Activated T-cell treated with anti-CD3 and anti-CD28 coated beads for 4 hours (primary cell): ENCODE measurements around the gene NMRAL1.
A peak's percentile ranks its signal among the peaks of the same experiment; 100 is the strongest.

Source experiments
- DNase-seq: peaks from one replicate; pipeline ENCODE4 v3.0.0-alpha.2; 2020

NMRAL1 gene

DNA sequence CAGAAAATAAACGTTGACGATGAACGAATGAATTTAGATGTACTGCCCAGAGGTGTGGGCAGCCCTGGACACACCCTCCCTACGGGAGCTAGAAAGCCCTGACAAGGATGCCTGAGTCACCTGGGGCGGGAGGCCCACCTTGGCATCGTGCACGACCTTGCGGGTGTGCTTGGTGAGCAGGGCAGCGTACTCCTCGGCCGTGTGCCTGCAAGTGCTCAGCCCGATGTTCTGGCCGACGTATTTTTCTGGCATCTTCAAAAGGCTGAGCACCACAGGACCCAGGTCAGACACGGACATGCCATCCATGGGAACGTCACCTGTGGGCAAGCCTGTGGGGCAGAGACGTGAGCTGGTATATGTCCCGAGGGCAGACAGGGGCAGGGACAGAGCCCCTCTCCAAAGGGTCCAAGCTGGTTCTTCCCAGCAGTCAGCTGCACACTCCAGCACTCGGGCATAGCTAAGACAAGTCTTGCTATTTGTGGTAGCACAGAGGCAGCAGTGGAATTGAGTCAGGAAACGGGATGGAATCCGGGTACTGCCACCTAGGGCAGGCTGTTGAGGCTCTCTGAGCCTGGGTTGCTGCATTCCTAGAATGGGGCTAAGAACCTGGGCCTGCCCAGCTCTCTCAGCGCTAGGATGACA, 10.8 kb downstream of the NMRAL1 start:
- DNase-seq = no peak

DNA sequence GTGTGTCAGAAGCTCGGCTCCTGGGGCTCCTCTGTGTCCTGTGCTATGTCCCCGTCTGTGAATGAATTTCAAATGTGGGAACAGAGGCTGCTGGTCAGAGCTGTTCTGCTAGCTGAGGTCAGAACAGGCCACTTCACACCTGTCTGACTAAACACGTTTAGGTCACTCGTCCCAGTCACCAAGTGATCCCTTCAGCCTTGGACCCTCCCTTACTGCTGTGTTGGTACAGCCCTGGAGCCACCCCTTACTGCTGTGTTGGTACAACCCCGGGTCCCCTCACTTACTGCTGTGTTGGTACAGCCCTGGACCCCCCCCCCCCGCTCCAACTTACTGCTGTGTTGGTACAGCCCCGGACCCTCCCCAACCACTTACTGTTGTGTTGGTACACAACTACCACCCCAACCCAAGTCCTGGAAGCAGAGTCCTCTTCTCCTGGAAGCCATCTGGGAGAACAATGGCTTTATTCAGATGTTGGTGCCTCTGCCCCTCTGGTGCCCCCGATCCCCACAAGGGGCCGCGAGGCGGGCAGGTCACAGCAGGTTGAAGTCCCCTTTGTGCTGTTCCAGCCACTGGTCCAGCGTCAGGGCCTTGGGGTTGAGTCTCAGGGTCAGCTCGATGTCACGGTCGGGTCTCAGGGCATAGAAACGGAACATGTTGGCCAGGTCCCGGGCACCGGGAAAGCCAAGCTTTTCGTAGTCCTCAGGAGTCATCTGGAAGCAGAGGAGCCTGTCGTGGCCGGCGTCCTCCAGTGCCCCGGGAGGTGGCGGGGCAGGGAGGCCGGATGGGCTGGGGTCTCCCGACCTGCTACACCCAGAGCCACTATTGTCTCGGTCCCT, 13.0 kb downstream of the NMRAL1 start:
- no peak for DNase-seq

DNA sequence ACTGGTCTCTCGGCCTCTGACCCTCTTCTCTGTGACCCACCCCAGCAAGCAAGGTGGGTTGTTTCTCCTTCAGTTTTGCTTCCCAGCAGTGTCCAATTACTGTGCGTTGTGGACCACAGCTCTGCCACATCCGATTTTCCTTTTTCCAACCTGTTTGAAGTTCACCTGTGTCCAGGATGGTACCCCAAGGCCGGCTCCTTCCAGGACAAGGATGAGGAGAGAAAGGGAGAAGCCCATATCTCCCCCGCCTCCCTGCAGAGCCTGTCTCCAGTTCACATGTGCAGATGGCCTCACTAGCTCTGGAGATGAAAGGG, 13.5 kb downstream of the NMRAL1 start:
- no peak for DNase-seq

DNA sequence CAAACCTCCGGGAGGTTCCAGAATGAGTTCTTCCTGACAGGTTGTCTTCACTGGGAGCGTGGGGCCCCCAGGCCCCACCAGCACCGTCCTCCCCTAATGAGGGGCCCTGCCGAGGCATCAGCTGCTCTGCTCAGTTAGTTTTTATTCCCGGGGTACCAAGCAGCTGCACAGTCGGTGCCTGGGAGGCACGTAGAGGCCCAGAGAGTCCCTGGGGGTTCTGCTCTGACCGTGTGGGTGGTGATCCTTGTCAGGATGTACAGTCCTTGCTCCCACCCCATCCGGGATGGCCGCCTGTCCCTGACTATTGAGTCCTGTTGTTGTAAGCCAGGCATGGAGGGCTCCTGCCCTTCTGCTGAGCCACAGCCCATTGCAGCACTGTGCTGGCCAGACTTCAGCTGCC, 18.5 kb downstream of the NMRAL1 start:
- no peak for DNase-seq

DNA sequence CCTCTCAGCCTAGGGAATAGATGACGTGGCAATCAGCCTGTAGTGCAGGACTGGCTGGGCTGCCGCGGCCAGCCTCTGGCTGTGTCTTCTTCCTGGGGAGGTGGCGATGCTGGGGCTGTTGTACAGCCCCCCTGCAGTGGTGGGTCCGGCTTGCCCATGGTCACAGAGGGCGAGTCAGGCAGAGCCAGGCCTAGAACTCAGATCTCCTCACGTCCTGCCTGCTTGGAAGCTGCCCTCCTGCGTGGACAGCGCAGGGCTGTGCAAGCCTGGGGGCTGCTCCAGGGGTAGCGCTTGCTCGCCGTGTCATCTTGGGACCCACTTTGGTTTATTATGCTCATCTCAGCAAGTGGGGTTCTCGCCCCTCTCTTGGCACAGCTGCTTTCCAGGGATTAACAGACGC, 19.3 kb downstream of the NMRAL1 start:
- DNase-seq = no peak

DNA sequence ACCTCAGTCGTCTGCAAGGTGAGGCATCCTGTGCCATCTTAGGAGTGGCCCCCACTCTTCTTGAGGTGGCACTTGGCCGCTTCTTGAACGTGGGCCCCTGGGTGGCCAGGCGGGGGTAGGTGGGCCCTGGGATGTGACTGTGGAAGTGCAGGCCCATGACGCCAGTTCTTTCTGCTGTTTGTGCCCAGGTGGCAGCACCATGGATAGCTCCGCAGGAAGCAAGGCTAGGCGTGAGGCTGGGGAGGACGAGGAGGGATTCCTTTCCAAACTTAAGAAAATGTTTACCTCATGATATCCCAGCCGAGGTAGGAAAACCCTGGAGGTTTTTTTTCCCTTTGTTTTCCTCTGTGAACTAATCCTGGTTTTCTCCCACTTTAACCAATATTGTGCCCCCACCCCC, 19.8 kb downstream of the NMRAL1 start:
- no peak for DNase-seq

DNA sequence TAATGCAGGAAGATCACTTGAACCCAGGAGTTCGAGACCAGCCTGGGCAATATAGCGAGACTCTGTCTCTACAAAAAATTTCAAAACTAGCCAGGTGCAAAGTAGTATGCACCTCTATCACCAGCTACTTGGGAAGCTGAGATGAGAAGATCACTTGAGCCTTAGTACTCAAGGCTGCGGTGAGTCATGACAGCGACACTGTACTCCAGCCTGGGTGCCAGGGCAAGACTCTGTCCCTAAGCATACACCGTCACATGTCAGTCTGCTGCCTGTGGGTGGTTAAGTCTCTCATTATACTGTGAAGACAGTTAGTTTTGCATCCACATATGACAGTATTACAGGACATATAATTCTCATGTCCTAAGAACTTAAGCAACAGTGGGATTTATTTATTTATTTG, 21.8 kb downstream of the NMRAL1 start:
- DNase-seq = no peak

DNA sequence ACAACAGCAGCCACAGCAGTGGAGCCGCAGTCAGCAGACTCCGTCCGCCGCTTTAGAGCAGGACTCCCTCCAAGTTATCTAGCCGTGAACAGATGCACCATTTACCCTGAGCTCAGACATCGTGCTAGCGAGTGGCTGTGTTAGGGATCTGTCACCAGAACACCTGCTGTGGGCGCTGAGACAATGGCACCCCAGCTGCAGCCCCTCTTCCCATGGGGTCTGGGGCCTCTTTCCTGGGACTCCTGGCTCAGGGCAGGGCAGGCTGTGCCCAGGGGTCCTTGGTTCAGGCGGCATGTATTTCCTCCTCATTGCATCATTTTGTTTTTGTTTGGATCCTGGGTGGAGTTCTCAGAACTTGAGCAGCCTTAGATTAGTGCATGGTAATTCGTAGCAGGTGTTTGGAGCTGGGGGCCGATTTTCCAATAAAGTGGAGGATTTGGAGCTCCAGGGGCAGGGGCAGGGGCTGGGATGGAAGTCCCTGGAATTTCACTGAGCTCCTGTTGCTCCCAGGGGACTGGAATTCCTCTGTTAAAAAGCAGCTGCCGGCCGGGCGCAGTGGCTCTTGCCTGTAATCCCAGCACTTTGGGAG, 23.4 kb downstream of the NMRAL1 start:
- no peak for DNase-seq

DNA sequence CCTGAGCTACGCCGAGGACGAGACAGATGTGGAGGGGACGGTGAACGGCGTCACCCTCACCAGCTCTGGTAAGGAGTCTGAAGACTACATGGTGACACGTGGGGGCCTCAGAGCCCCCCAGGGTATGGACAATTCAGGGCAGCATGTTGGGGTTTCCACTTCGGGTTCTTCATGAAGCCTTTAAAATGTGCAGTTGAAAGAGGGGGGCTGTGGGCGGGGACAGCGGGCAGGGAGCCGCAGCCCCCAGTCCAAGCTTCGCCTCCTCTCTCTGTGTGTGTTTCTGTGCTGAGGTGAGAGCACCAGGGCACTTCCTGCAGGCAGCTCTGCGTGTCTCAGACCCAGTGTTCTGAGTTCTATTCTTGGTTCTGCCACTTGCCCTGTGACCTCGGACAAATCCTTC, 24.0 kb downstream of the NMRAL1 start:
- DNase-seq = no peak

DNA sequence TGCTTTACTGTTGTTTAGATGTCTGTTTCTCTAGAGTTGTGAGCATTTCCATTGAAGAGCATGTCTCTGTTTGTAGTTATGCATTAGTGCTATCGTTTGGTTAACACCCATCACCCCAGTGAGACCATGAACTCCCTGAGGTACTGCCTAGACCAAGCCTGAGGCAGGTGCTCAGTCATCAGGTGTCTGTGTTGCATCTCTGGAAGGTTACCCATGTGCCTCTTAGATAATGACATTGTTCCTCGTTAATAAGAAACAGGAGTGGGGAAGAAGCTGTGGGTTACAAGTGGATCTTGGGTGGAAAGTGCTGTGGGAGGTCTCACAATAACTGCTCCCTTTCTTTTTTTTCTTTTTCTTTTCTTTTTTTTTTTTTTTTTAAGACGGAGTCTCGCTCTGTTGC, 30.4 kb downstream of the NMRAL1 start:
- DNase-seq = no peak

DNA sequence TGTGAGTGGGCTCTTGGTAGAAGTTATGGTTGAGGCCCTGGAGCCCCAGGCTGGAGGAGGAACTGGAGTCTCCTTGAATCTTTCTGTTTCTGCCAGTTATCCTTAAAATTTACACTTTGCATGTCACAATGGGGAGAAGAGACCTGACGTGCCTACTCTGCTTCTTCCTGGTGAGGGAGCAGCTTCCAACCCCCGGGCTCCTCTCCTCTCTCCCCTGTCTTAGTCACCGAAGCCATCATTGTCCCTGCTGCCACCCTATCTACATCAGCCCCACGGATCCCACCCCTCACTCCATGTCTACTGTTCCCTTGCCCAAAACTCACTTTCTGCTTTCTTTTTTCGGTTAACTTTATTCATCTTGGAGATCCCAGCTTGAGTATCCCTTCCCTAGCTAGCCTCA, 31.2 kb downstream of the NMRAL1 start:
- no peak for DNase-seq

DNA sequence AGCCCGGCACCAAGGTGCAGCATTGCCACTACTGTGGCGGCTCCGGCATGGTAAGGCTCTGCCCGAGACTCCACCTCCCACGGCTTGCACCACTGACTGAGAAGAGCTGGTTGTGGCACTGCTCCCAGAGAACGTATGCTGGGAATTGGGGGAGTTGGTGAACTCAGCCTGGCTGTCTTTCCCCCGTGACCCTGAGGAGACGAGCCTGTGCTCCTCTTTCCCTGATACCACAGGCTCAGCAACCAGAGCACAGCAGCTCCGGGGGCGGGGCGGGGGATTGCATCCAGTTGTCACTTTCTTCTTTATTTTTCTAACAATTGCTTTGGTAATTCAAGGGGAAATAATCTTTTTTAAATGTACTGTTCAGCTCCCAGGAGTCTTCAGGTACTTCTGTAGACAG, 32.1 kb downstream of the NMRAL1 start:
- DNase-seq = no peak

DNA sequence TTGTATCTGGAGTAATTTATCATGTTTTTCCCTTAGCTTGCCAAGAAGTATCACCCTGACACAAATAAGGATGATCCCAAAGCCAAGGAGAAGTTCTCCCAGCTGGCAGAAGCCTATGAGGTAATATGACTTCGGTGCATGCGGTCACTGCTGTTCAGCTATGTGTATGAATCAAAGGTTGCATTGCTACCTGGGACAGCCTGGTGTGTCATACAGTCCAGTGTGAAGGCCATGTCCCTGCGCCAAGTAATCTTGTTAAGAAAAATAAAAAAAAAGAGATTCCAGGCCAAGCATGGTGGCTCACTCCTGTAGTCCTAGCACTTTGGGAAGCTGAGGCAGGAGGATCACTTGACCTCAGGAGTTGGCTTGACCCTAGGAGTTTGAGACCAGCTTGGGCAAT, 37.1 kb downstream of the NMRAL1 start:
- DNase-seq = no peak

DNA sequence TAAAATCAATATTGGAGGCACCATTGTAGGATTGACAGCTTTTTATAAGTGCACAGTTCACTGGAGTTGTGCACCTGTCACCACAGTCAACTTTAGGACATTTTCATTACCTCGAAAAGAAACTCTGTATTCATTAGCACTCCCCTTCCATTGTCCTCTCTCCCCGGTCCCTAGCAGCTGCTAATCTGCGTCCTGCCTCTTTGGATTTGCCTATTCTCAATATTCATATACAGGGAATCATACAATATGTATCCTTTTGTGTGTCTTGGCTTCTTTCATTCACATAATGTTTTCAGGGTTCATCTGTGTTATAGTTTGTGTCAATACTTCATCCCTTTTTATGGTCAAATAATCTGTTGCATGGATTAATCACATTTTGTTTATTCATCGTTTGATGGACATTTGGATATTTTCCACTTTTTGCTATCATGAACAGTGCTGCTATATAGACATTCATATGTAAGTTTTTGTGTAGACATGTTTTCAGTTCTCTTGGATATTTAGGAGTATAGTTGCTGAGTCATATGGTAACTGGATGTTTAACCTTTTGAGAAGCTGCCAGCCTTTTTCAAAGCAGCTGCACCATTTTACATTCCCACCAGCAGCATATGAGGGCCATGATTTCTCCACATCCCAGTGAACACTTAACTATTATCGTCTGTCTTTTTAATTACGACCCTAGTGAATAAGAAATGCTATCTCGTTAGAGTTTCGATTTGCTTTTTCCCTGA, 38.9 kb downstream of the NMRAL1 start:
- DNase-seq = no peak

DNA sequence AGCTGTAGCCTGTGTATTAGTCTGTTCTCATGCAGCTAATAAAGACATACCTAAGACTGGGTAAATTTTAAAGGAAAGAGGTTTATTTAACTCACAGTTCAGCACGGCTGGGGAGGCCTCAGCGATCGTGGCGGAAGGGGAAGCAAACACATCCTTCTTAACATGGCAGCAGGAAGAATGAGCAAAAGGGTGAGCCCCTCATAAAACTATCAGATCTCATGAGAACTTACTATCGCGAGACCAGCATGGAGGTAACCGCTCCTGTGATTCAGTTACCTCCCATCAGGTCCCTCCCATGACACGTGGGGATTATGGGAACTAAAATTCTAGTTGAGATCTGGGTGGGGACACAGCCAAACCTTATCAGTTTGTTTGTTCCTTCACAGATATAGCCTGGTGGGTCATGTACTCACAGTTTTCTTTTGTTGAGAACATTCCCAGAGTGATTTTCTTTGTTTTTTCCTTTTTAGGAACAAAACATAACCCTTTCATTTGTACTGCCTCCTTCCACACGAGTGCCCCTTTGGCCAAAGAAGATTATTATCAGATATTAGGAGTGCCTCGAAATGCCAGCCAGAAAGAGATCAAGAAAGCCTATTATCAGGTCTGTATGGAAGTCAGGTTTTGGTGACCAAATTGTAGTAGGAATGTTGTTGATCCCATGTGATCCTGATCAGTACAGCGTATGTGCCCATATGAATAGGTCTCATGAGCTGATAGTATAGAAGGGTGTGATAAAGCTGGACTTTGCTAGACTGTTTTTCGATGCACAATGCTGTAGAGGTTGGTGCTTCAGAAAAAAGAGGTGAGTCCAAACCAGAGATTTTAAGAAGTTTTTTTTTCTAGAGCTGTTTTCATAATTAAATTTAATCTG, 40.3 kb downstream of the NMRAL1 start:
- no peak for DNase-seq

DNA sequence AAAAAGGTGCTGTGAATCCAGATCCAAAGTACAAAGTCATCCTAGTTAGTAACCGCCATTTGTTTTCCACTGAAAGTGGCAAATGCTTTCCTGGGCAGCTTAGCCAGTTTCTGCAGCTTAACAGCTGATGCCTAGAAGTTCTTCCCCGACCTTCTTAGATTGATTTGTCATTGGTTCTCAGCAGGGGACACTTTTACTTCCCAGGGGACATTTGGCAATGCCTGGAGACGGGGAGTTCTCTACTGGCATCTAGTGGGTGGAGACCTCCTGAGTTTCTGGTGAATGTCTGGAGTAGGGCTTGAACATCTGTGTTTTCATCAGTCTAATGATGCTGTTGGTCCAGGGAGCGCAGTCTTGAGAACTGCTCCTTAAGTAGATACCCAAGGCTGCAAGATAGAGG, 41.2 kb downstream of the NMRAL1 start:
- DNase-seq = no peak

DNA sequence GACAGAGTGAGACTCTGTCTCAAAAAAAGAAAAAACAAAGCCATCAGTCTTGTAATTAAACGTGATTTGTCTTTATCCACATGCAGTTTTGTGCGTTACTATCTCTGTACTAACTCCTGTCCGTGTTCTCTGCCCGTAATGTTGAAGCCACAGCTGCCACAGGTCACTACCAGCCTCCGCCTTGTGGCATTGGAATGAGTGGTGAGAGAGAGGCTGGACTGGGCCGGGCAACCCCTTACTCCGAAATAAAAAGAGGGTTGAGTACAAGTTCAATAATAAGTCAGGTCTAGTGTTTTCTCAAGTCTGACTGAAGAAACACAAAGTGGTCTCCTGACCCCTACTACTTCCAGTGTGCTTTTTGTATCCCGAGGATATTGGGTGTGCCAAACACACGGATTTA, 43.4 kb downstream of the NMRAL1 start:
- no peak for DNase-seq

DNA sequence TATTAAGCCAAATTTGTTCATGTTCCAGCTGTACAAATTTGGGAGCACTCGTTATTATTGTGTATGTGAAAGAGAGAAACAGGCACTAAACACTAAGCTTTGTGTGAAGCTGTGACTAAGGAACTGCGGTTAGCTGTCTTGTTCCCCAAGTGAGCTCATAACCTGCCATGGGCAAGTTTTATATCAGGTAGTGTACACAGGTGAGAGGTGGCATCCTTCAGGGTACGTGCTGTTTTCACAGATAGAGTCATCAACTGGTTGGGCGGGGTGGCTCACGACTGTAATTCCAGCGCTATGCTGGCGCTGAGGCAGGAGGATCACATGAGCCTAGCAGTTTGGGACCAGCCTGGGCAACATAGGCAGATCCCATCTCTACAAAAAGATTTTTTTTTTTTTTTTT, 45.9 kb downstream of the NMRAL1 start:
- DNase-seq = no peak

DNA sequence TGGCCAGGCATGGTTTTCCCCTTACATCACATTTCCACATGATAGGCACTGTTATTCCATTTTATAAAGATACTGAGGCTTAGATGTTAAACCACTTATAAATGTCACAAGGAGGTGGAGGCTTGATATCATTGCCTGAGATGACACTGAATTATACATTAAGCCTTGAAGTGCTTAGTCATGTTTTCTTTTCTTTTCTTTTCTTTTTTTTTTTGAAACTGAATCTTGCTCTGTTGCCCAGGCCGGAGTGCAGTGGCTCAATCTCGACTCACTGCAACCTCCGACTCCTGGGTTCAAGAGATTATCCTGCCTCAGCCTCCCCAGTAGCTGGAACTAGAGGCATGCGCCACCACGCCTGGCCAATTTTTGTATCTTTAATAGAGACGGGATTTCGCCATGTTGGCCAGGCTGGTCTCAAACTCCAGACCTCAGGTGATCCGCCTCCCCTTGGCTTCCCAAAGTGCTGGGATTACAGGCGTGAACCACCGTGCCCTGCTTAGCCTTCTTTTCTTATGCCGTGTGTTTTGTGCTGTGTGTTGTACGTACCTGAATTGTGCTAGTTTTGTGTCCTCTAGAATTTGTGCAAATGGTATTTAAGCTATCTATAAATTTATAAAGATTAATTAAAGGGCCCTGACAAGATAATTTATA, 47.6 kb downstream of the NMRAL1 start:
- DNase-seq = no peak

DNA sequence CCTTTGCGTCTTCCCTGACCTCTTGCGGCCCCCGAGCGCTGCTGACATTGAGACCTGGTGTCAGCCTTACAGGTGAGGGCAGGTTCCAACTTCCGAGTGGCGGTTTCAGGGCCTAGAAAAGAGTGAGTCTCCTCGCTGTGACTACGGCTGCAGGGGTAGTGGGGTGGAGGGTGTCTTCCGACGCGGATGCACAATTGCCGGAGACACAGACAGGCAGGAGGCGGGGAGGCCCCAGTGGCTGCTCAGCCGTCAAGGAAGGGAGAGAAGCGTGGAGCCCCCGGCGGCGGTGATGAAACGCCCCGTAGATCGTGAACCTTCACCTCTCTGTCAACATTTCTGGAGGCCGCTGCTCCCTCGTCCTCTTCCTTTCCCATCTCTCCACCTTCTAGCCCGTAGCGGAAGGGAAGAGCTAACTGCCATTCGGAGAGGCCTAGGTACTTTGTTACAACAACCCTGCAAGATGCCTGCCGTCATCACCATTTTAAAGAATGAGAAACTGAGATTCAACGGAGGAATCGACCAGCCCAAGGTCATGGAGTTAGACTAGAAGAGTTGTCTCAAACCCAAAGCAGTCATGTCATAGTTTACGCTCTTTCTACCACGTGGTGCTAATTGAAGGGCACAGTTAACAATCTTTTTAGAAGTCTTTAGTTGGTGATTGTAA, 48.3 kb downstream of the NMRAL1 start:
- DNase-seq = no peak

DNA sequence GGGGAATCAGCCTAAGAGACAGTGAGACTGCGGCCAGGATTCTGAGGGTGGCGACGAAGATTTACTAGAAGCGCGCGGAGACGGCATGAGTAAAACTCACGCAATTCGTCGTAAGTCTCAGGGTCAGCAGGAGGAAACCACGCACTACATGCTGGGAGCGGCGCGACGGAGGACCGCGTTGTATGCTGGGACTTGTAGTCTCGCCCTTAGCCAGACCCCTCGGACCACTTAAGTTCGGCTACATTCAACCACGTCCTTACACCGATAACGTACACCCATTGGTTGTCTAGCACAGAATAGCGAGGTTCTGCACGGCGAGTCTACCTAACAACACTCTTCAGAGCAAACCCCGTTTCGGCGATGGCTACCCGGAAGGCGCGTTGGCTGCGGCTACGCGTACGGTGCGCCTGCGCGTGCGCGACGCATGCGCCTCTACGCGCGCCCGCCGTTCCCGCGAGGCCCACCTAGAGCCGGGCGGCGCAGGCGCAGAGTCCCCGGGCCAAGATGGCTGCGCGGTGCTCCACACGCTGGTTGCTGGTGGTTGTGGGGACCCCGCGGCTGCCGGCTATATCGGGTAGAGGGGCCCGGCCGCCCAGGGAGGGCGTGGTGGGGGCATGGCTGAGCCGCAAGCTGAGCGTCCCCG, 48.9 kb downstream of the NMRAL1 start, which contains the start of gene DNAJA3:
Gene DNAJA3, plus strand, starts transcription at position 491 of the 643 bp plus-strand sequence. Its CDS starts 14 bp downstream, at position 505.
- DNase-seq = peak; percentile 89
